HL-60 (cell line): ENCODE results near the gene TTF2.

Source experiments
- DNase-seq, 2 experiments: peaks; one replicate each; pipeline ENCODE4 v3.0.0-alpha.2; 2010 to 2020; ENCODE audit warnings: low read depth in 1 of 2, low spot score in 1 of 2
- H3K27ac ChIP-seq: fragments of 250-450 bp; sonication (Bioruptor Pico); replicated peaks from 2 replicates; pipeline ENCODE4 v1.5.1; 2020; ENCODE audit warnings: mild to moderate bottlenecking, moderate library complexity
- H3K27me3 ChIP-seq: fragments of 250-450 bp; sonication (Bioruptor Pico); 2 replicates; pipeline ENCODE4 v1.5.1; 2021; ENCODE audit warnings: mild to moderate bottlenecking, moderate library complexity; ENCODE audit not compliant: insufficient read depth, poor library complexity, severe bottlenecking
- H3K4me3 ChIP-seq: replicated peaks from 2 replicates; pipeline ENCODE4 v1.5.1; 2011; ENCODE audit warnings: mild to moderate bottlenecking, control low read depth, low read length; ENCODE audit not compliant: insufficient read depth
- GABPA ChIP-seq: IDR thresholded peaks from 2 replicates; pipeline ENCODE4 v1.6.1; 2012; ENCODE audit warnings: low read depth
- POLR2AphosphoS5 ChIP-seq: IDR thresholded peaks from 2 replicates; pipeline ENCODE4 v1.6.1; 2012; ENCODE audit warnings: low read depth
- SPI1 ChIP-seq: IDR thresholded peaks from 2 replicates; pipeline ENCODE4 v1.6.1; 2012; ENCODE audit warnings: low read depth, mild to moderate bottlenecking, borderline replicate concordance
- TF ChIP-seq, protein P1 (sequence below): IDR thresholded peaks from 2 replicates; pipeline ENCODE4 v1.6.1; 2012; ENCODE audit warnings: low read depth; ENCODE audit not compliant: insufficient replicate concordance
- TF ChIP-seq, protein P2 (sequence below): IDR thresholded peaks from one replicate; pipeline ENCODE4 v1.5.1; 2011; ENCODE audit warnings: low read length, control low read depth, inconsistent platforms; ENCODE audit not compliant: insufficient read depth

TTF2 gene

DNA sequence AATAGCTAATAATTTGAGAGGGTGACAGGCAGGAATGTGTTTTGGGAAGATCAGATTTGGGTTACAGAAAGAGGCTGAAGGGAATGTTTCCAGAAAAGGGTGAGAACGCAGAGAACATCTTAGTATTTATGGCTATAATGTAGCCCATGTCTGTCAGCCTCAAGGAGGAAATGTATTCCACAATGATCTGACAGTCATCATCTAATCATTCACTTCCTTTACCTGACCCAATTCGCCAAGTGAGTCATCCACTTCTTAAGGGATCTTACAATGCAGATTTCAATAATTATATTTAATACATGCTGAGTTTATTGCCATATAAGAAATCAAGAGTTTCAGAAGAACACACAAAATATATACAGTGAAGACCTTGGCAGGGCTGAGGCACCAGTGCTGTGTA is 50.6 kb downstream of the TTF2 start:
- H3K27ac ChIP-seq, result no peak overlapping the region
- TF ChIP-seq, protein P1, sequence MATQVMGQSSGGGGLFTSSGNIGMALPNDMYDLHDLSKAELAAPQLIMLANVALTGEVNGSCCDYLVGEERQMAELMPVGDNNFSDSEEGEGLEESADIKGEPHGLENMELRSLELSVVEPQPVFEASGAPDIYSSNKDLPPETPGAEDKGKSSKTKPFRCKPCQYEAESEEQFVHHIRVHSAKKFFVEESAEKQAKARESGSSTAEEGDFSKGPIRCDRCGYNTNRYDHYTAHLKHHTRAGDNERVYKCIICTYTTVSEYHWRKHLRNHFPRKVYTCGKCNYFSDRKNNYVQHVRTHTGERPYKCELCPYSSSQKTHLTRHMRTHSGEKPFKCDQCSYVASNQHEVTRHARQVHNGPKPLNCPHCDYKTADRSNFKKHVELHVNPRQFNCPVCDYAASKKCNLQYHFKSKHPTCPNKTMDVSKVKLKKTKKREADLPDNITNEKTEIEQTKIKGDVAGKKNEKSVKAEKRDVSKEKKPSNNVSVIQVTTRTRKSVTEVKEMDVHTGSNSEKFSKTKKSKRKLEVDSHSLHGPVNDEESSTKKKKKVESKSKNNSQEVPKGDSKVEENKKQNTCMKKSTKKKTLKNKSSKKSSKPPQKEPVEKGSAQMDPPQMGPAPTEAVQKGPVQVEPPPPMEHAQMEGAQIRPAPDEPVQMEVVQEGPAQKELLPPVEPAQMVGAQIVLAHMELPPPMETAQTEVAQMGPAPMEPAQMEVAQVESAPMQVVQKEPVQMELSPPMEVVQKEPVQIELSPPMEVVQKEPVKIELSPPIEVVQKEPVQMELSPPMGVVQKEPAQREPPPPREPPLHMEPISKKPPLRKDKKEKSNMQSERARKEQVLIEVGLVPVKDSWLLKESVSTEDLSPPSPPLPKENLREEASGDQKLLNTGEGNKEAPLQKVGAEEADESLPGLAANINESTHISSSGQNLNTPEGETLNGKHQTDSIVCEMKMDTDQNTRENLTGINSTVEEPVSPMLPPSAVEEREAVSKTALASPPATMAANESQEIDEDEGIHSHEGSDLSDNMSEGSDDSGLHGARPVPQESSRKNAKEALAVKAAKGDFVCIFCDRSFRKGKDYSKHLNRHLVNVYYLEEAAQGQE, result no peak
- TF ChIP-seq GABPA (no peak), SPI1 (no peak), POLR2AphosphoS5 (no peak)
- TF ChIP-seq, protein P2, sequence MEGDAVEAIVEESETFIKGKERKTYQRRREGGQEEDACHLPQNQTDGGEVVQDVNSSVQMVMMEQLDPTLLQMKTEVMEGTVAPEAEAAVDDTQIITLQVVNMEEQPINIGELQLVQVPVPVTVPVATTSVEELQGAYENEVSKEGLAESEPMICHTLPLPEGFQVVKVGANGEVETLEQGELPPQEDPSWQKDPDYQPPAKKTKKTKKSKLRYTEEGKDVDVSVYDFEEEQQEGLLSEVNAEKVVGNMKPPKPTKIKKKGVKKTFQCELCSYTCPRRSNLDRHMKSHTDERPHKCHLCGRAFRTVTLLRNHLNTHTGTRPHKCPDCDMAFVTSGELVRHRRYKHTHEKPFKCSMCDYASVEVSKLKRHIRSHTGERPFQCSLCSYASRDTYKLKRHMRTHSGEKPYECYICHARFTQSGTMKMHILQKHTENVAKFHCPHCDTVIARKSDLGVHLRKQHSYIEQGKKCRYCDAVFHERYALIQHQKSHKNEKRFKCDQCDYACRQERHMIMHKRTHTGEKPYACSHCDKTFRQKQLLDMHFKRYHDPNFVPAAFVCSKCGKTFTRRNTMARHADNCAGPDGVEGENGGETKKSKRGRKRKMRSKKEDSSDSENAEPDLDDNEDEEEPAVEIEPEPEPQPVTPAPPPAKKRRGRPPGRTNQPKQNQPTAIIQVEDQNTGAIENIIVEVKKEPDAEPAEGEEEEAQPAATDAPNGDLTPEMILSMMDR, result no peak
- DNase-seq, result no peak
- no peak overlapping the region for H3K4me3 ChIP-seq
- H3K27me3 ChIP-seq, result no peaks in the 10 kb centered on the region

DNA sequence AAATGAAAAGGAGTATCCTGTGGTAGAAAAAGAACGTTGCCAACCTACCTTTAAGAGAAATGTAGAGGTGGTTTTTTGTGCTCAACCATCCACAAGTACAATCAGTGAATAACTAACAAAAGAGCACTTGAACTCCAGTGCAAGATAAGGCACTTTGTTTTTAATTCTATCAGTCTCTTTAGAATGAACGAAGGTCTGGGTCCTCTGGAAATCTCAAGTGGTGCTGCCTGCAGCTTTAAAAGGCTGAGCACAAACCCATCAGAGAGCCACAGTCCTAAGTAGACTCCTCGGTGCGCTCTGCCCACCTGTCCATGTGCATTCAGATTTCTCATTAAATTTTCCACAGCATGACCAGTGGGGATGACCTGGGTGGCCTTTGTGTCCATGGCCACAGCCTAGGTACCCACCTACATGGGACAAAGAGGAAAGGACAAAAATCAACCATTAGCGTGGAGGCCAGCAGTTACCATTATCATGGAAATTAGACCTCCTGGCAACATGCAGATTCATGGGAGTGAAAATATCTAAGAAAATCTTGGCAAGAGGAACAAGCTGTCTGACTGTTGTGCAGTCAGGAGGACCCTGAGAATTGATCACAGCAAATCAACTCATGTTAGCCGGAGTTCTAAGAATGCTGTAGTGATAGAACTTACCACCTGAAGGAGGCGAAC is 52.1 kb downstream of the TTF2 start:
- DNase-seq, result no peak
- Histone ChIP-seq H3K4me3 (no peak overlapping the region), H3K27me3 (no peaks in the 10 kb centered on the region), H3K27ac (no peak overlapping the region)
- TF ChIP-seq GABPA, result no peak
- no peak for TF ChIP-seq SPI1
- TF ChIP-seq, protein P1, result no peak
- no peak for TF ChIP-seq POLR2AphosphoS5
- TF ChIP-seq, protein P2, result no peak

DNA sequence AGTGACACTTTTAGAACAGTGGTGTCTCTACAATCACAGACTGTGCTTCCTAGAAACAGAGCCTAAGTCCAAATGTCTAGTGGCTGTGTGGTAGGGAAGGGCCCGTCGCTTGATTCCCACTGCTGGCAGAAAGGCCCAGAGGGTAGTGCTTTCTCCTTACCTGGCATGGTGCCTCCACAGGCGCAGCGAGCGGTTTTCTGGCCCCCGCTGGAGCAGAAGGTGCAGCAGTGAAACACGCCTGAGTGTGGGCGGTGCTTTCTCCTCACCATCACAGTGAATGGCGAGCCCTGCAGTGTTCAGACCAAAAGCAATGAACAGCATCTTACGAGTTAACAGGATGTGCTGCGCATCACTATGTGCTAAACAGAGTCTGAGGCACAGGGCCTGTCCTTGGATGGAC is 53.1 kb downstream of the TTF2 start:
- no peak overlapping the region for H3K4me3 ChIP-seq
- H3K27me3 ChIP-seq, result no peaks in the 10 kb centered on the region
- TF ChIP-seq, protein P1, result no peak
- H3K27ac ChIP-seq, result no peak overlapping the region
- DNase-seq, result no peak
